B cell (primary cell): ENCODE measurements around the gene DNM2.
A peak's percentile ranks its signal among the peaks of the same experiment; 100 is the strongest.

Source experiments
- EZH2 ChIP-seq: IDR thresholded peaks from 2 replicates; pipeline ENCODE4 v1.6.1; 2012; ENCODE audit warnings: borderline replicate concordance, low read depth, mild to moderate bottlenecking, moderate library complexity, low read length; ENCODE audit not compliant: insufficient read depth, poor library complexity, severe bottlenecking
- TF ChIP-seq, protein P1 (sequence below): fragments of 200-600 bp; IDR thresholded peaks from one replicate; pipeline ENCODE4 v1.8.0; 2022; ENCODE audit warnings: antibody characterized with exemption, mild to moderate bottlenecking

DNA sequence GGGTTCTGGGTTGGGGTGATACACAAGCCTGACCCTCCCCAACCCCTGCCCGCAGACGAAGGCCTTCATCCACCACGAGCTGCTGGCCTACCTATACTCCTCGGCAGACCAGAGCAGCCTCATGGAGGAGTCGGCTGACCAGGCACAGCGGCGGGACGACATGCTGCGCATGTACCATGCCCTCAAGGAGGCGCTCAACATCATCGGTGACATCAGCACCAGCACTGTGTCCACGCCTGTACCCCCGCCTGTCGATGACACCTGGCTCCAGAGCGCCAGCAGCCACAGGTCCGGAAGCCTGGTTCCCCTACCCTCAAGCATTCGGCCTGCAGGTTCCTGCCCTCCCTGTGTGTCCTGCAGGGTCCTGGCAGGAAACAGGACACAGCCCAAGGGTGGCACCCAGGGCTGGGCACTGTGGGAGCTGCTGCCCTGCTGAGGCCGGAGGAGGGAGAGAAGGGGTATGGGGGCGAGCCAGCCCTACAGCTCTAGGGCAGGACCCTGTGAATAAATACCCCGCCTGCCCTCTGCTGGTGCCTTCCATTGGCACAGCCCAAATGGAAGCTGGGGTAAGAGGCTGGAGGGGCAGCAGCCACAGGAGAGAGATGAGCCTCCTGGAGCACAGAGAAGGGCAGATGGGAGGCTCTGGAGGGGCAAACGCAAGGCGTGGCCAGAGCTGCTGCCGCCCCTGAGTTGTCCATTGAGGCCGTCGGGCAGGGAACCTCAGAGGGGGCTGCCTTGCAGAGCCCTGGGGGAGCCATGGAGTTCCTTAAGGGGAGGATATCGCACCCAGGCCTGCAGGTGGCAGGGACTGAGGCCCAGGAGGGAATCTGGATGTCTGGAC, 111.3 kb downstream of the DNM2 start:
- TF ChIP-seq, protein P1, sequence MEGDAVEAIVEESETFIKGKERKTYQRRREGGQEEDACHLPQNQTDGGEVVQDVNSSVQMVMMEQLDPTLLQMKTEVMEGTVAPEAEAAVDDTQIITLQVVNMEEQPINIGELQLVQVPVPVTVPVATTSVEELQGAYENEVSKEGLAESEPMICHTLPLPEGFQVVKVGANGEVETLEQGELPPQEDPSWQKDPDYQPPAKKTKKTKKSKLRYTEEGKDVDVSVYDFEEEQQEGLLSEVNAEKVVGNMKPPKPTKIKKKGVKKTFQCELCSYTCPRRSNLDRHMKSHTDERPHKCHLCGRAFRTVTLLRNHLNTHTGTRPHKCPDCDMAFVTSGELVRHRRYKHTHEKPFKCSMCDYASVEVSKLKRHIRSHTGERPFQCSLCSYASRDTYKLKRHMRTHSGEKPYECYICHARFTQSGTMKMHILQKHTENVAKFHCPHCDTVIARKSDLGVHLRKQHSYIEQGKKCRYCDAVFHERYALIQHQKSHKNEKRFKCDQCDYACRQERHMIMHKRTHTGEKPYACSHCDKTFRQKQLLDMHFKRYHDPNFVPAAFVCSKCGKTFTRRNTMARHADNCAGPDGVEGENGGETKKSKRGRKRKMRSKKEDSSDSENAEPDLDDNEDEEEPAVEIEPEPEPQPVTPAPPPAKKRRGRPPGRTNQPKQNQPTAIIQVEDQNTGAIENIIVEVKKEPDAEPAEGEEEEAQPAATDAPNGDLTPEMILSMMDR, result peak; percentile 7
- no peak for TF ChIP-seq EZH2
